K562 (cell line): Measurements from ENCODE around the gene CTIF. TPM values are rescaled to one million over a fixed set of nuclear protein-coding genes. Genes with fewer than 3 reads are reported as not detected.

Experiments used
- E2F6 ChIP-seq, 2 experiments: IDR thresholded peaks; 2 replicates each; pipeline ENCODE4 v1.6.1; 2011; ENCODE audit warnings: borderline replicate concordance in 1 of 2, control low read depth in 1 of 2, low read depth in 1 of 2, low read length in 1 of 2, mild to moderate bottlenecking in 1 of 2, mixed read lengths in 1 of 2, moderate library complexity in 1 of 2; ENCODE audit not compliant: insufficient read depth in 1 of 2, insufficient read length in 1 of 2, poor library complexity in 1 of 2, severe bottlenecking in 1 of 2; ENCODE audit errors: extremely low read depth in 1 of 2
- L3MBTL2 ChIP-seq: fragments of 450-650 bp; IDR thresholded peaks from 2 replicates; pipeline ENCODE4 v1.6.1; 2016; ENCODE audit warnings: mild to moderate bottlenecking, moderate library complexity
- NFYB ChIP-seq: IDR thresholded peaks from 2 replicates; pipeline ENCODE4 v1.6.1; 2011; ENCODE audit warnings: mild to moderate bottlenecking, moderate library complexity; ENCODE audit not compliant: insufficient read length; ENCODE audit errors: extremely low read depth
- PATZ1 ChIP-seq: fragments of 250-450 bp; sonication (Bioruptor Pico); IDR thresholded peaks from 2 replicates; pipeline ENCODE4 v1.5.0; 2020; ENCODE audit warnings: mild to moderate bottlenecking, borderline replicate concordance
- PRDM10 ChIP-seq: fragments of 450-650 bp; IDR thresholded peaks from 2 replicates; pipeline ENCODE4 v1.6.1; 2018; ENCODE audit not compliant: partially characterized antibody
- RAD51 ChIP-seq: fragments of 450-650 bp; IDR thresholded peaks from 2 replicates; pipeline ENCODE4 v1.7.1; 2016; ENCODE audit warnings: low read depth, mild to moderate bottlenecking, borderline replicate concordance
- USF1 ChIP-seq: sonication (generic); formaldehyde crosslinking; IDR thresholded peaks from 2 replicates; pipeline ENCODE4 v1.9.0; 2022; ENCODE audit warnings: mild to moderate bottlenecking, missing genetic modification reagents
- polyA plus RNA-seq, 8 experiments: library from polyadenylated mRNA; depleted of rRNA in 4 of 8; stranded (reverse) in 5 of 8; unstranded in 3 of 8; fragments of >200 nt; fragmentation: Nextera tagmentation in 2 of 8; fragmentation: Illumina TruSeq in 1 of 8; extraction: Ambion mirVana in 2 of 8; extraction: Trizol in 1 of 8; gene quantifications; 2 replicates each; pipeline versions ENCODE4 v1.2.1 to v1.2.3, GENCODE V29; 2011 to 2014; ENCODE audit warnings: inconsistent platforms in 1 of 8, missing spikeins in 1 of 8
- total RNA-seq, 7 experiments: library from RNA; depleted of rRNA in 6 of 7; stranded (reverse); fragments of >200 nt in 6 of 7; fragmentation: Illumina TruSeq in 2 of 7; extraction: Trizol in 2 of 7; gene quantifications; 2 replicates each; pipeline versions ENCODE4 v1.2.1 to v1.2.3, GENCODE V29; 2011 to 2021; ENCODE audit warnings: low replicate concordance in 1 of 7

CTIF gene
- total and polyA plus RNA-seq, 9 of the 15 experiments (the other 6 are each of a cell fraction or from before 2014, with no cell fraction given), result 0.17 to 11.5 (median 2.2) TPM

- TF ChIP-seq PATZ1 (CRISPR knock-in tag) (no peak), PRDM10 (peak; percentile 88), USF1 (CRISPR knock-in tag) (peak; percentile 82), RAD51 (peak; percentile 50; the same call in 1 of the 2 replicates), E2F6 (IDR thresholded peaks at IDR 0.05; ENCODE audit: borderline replicate concordance in 1 of 2, extremely low read depth in 1 of 2, insufficient read depth in 1 of 2, insufficient read length in 1 of 2, low read depth in 1 of 2, low read length in 1 of 2, poor library complexity in 1 of 2, severe bottlenecking in 1 of 2) (peak; percentile 51 to 91), NFYB (peak; percentile 77), L3MBTL2 (peak; percentile 53; the same call in 1 of the 2 replicates)
These were observed 135.3 kb downstream of the CTIF start (continued) for GRCh38 chr18:48673853-48674721.
